NCI-H1048 (cell line): ENCODE data around the gene PTPRN2.
"Not testable (repeated sequence)": the region's sequence is repeated elsewhere in the genome, so short reads cannot be mapped to it uniquely, and the experiment has no call there.

ENCODE experiments used
- DNase-seq: peaks from one replicate; lab custom pipeline; 2025; lab: John Stamatoyannopoulos, UW

The PTPRN2 gene

GRCh38 chr7:157520249-157520648, 1067.4 kb downstream of the PTPRN2 start:
- no peak for DNase-seq

GRCh38 chr7:157519798-157520244, 1067.8 kb downstream of the PTPRN2 start:
- no peak for DNase-seq

- no peak for DNase-seq
Measured at GRCh38 chr7:157519246-157519645, 1068.4 kb downstream of the PTPRN2 start.

GRCh38 chr7:157518514-157519175, 1069.0 kb downstream of the PTPRN2 start:
- DNase-seq: no peak

- DNase-seq: no peak
Measured at GRCh38 chr7:157517782-157518513, 1069.7 kb downstream of the PTPRN2 start.

GRCh38 chr7:157516911-157517781, 1070.5 kb downstream of the PTPRN2 start:
- DNase-seq: no peak

GRCh38 chr7:157516311-157516710, 1071.3 kb downstream of the PTPRN2 start:
- DNase-seq: no peak

- no peak for DNase-seq
Measured at GRCh38 chr7:157515342-157516041, 1072.1 kb downstream of the PTPRN2 start.

- no peak for DNase-seq
Measured at GRCh38 chr7:157514746-157515145, 1072.9 kb downstream of the PTPRN2 start.

GRCh38 chr7:157514306-157514705, 1073.3 kb downstream of the PTPRN2 start:
- no peak for DNase-seq

- no peak for DNase-seq
Measured at GRCh38 chr7:157513682-157514081, 1073.9 kb downstream of the PTPRN2 start.

GRCh38 chr7:157513162-157513621, 1074.4 kb downstream of the PTPRN2 start:
- DNase-seq: no peak

GRCh38 chr7:157509226-157509625, 1078.4 kb downstream of the PTPRN2 start:
- DNase-seq: no peak

- DNase-seq: no peak
Measured at GRCh38 chr7:157508477-157508881, 1079.1 kb downstream of the PTPRN2 start.

- no peak for DNase-seq
Measured at GRCh38 chr7:157507987-157508386, 1079.6 kb downstream of the PTPRN2 start.

- no peak for DNase-seq
Measured at GRCh38 chr7:157506268-157506667, 1081.4 kb downstream of the PTPRN2 start.

GRCh38 chr7:157505646-157506045, 1082.0 kb downstream of the PTPRN2 start:
- no peak for DNase-seq

- no peak for DNase-seq
Measured at GRCh38 chr7:157503229-157503628, 1084.4 kb downstream of the PTPRN2 start.

GRCh38 chr7:157502701-157503111, 1084.9 kb downstream of the PTPRN2 start:
- DNase-seq: no peak

GRCh38 chr7:157501581-157501980, 1086.0 kb downstream of the PTPRN2 start:
- no peak for DNase-seq

GRCh38 chr7:157500989-157501540, 1086.6 kb downstream of the PTPRN2 start:
- DNase-seq: not testable (repeated sequence)
